HG02970 (cell line): Measurements from ENCODE around the gene GRB10.

ENCODE experiments used
- ATAC-seq: cut with Tn5 transposase; IDR thresholded peaks from one replicate; pipeline ENCODE4 v1.9.1; 2021; ENCODE audit warnings: mild to moderate bottlenecking, moderate library complexity, moderate number of reproducible peaks; ENCODE audit not compliant: unreplicated experiment, low FRiP score

Gene GRB10

DNA sequence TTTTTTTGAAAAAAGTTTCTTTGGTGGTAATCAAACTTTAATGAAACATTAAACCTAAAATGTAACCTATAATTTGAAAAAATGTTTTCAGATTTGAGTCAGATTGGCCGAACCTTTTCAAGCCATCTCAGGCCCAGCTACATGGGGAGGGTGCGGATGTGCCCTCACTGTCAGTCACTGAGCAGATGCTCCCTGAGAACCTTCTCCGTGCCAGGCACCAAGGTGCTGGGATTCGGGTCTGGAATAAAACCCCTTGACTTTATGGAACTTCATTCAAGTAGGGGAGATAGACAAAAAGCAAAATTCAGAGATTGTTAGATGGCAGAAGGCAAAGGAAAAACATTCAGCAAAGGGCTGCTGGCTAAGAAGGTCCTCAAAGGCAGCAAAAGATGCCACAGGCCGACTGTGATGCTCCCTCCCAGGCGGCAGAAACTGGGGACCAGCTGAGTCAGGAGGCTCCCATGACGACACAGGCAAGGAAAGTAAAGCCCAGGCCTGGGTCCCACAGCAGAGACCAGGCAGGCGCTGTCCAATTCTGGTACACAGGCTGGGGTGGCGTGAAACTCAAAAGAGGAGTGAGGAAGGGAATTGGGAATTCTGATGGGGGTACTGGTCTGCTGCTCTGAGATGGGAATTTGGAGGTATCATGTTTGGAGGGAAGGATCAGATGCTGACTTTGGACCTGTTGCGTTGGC, 135.3 kb downstream of the GRB10 start:
- no peak for ATAC-seq

DNA sequence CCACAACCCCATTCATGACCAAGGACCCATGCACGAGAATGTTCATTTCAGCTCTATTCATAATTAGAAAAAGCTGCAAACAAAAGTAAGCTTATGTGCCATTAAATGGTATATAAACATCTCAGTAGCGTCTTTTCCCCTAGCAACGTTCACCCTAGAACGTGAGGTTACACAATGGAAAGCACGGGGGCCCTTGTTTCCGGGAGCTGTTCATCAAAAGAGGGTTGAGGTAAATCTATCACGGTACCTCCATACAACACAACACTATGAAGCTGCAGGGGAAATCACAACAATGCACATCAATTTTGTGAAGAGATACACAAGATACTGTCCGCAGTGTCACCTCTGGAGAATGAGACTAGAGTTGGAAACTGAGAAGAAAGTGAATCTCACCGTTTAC, 136.6 kb downstream of the GRB10 start:
- no peak for ATAC-seq

DNA sequence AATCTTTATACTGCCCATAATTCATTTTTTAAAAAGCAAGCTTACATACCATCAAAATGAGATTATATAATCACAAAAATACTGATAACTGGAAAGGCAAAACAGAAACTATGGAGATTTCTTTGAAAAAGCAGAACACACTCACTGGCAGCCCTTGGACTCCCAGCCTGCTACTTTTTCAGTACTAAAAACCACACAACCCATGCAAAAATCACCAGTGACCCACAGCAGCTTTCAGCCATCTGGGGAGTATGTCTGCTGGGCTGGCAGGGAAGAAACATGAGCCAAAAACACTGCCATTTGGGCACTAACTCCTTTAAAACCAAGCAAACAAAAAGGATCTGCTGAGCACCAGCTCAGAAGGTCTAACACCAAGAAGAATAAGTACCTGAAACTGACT, 137.5 kb downstream of the GRB10 start:
- no peak for ATAC-seq

DNA sequence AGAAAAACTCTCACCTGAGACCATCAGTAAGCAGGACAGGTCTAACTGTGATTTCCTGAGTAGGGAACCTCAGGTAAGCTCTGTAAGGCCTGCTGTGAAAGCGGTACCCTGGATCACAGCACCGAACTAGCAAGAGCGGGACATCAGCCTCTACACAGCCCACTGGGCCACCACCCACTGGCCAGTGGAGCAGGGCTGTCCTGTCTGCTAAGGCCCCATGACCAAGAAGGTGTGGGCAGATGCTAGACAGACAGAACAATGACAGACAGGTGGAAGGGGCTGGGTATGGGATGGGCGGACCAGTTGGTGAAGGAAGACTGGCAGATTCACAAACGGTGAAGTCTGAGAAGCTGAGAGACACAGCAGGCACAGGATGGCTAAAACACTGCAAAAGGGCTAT, 138.1 kb downstream of the GRB10 start:
- no peak for ATAC-seq

DNA sequence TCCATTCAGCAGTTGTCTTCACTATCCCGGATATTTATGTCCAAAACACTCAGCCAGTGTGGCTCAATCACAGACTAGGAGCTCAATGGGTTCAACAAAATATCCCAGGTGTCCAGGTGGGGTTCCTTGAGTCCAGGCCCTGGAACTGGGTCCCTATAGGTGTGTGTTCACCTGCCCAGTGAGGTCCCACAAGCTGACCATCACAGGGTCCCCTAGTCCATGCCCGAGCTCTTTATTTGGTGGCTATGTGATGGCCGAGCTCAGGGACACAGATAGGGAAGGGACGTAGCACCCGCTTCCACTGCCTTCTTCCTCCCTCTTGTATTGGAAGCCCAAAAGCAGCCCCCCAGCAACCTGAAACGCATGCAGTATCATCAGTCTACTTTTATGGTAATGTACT, 138.6 kb downstream of the GRB10 start:
- ATAC-seq: no peak

DNA sequence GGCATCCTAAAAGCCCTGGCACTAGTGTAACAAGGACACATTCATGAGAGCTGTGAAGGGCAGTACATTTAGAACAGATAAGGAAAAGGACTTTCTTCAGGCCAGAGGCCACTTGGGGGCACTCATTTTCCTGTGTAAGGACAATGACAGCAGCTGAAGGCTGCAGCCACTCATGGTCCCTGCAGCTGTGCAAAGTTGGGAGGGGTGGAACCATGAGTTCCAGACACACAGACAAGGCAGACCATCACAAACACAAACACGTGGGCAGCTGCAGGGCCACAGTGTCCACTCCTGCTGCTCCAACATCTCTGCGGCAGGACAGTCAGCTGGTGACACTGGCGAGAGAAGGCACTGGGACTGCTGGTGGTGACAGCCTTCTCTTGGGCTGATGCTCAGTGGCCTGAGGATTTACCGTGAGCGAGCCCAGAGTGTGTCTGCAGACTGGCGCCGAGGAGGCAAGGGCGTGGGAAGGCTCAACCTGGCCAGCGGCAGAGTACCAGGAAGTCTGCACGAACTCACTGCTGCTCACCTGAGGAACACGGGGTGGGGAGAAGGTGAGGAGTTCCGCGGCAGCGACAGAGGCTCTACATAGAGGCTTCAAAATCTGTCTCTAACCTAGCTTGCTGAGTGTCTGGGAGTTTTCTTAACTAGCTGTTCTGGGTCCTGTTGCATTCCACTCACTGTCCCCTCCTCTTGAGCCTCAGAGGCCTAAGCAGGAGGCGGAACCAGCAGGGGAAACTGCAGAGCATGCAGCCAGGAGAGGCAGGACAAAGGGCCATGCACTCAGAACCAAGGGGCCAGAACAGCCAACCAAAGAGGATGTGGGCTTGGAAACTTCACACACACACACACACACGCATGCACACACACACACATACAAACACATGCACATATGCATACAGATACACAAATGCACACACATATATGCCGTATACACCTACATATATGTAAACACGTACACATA, 141.0 kb downstream of the GRB10 start:
- no peak for ATAC-seq

DNA sequence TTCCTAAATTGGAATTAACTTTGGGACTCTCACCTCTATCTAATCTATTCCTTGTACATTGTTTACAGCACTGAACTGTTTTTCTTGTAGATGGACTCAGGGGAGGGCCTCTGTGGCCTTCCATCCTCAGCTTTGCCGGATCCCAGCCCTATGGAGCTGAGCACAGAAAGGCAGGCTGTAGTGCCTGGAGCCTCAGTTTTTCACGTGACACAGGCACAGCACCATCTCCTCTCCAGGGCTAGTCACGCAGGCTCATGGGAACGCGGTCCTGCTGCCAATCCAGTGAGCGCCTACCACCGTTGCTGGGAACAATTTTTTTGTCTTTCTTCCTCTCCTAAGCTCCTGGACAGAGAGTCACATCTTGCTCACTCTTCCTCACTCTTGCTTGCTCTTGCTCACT, 141.9 kb downstream of the GRB10 start:
- no peak for ATAC-seq

DNA sequence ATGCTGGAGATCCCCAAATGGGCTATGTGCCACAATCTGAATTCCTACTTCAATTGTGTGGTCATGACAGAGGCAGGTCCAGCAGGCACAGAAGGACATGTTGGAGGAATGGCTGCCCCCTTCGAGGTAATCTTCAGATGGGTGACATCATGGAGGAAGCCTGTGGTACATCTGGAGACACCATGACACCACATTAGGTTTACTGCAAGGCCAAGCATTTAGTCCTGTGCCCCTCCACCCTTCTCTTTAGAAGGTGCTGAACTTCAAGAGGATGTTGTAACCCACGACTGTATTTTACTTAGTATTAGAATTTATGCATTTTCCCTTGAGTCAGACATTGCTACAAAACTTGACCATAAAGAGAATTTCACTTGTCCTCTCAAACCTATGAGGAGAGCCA, 142.4 kb downstream of the GRB10 start:
- ATAC-seq: no peak

DNA sequence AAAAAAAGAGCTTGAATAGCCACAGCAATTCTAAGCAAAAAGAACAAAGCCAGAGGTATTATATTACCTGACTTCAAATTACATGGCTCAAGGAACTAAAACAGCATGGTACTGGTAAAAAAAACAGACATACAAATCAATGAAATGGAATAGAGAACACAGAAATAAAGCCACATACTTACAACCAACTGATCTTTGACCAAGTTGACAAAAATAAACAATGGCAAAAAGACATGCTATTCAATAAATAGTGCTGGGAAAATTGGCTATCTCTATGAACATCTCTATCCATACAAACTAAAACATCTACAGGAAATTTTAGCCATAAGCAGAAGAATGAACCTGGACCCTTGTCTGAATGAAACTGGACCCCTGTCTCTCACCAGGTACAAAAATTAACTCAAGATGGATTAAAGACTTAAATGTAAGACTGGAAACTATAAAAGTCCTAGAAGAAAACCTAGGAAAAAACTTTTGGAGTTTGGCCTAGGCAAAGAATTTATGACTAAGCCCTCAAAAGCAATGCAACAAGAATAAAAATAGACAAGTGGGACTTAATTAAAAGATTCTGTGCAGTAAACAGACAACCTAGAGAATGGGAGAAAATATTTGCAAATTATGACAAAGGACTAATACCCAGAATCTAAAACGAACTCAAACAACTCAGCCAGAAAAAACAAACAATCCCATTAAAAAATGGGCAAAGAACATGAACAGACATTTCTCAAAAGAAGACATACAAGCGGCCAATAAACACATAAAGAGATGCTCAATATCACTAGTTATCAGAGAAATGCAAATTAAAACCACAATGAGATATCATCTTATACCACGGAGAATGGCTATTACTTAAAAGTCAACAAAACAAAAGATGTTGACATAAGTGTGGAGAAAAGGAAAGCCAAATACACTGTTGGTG, 144.7 kb downstream of the GRB10 start:
- no peak for ATAC-seq

DNA sequence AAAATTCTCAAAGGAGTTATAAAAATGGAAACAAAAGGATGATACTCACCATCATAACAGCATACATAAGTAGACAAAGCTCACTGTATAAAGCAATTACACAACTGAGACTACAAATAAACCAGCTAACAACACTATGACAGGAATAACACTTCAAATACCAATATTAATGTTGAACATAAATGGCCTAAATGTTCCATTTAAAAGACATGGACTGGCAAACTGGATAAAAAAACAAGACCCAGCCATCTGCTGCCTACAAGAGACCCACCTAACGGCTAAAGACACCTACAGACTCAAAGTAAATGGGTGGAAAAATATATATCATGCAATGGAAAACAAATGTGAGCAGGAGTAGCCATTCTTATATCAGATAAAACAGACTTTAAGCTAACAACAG, 148.3 kb downstream of the GRB10 start:
- ATAC-seq: no peak

DNA sequence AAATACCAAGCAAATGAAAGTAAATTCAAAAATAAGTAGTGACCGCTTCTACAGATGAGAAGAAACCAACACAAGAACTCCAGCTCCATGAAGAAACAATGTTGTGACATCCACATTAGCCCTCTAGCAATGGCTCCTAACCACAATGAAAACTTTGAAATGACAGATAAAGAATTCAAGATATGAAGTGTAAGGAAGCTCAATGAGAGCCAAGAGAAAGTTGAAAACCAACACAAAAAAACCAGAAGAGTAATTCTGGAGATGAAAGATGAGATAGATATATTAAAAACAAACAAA, 149.3 kb downstream of the GRB10 start:
- no peak for ATAC-seq

DNA sequence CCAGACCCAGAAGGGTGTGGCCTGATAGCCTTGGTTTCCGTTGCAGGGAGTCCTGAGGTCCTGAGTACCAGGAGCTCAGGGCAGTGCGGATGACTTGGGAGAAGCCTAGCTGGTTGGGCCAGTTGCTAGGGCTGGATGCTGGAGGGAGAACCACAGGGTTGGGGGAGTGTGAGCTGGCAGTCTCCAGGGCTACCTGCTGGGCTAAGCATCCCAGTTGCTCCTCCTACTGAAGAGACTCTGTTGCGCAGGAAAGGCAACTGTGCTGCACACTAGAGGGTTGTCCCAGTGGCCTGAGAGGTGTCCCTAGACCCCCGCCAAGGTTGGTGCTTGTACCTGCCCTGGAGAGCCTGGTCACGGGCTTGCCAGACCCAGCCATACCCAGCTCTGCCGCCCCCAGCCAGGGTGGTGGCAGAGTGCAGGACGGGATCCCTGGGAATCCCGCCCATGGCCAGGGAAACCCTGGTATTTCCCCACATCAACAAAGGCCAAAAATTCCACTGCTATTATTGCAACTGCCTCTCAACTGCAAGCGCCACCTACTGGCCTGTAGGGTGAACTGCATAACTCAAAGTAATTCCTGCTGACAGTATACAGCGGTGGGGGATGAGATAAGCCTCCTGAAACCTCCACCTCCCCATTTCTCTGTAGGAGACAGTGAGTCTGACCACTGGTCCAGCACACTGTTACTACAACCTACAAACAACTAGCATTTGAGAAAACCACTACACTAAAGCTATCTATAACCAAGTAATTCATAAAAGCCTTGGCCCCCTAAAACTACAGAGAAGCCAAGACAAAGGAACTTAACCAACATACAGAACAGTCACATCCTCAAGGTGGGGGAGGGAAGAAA, 149.9 kb downstream of the GRB10 start:
- peak; percentile 62 for ATAC-seq

DNA sequence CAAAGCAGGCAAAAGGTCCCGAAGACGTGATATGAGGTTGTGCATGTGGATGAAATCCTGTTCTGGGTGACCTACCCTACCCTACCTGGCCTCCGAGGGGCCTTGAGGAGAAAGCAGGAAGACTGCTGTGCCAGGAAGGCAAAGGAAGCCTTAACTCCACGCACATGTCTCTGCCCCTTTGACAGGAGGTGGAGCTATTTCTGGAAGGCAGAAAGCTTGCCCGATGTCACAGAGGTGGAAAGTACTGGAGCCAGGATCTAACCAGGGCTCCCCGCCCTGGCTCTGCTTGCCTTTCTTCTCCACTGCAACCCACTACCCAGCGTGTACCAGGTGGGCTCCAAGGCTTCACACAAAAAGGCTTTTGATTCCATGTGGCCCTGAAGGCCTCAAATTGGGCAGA, 151.1 kb downstream of the GRB10 start:
- ATAC-seq: no peak

DNA sequence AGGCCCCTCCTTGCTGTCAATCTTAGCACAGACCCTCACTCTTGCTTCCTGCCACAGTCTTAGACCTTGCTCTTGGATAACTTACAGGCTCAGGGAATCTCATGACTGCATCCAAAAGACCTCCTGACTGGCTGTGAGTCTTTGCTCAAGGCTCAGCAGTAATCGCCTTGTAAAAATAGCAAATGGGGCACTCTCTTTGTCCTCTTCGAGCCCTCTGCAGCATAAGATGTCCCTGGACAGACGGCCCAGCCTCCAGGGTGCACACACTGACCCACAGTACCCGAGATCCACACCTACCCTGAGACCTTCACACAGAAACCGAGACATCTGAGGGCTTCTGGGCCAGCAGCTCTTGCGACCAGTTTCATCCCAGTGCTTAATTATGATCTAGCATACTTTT, 151.6 kb downstream of the GRB10 start:
- no peak for ATAC-seq

DNA sequence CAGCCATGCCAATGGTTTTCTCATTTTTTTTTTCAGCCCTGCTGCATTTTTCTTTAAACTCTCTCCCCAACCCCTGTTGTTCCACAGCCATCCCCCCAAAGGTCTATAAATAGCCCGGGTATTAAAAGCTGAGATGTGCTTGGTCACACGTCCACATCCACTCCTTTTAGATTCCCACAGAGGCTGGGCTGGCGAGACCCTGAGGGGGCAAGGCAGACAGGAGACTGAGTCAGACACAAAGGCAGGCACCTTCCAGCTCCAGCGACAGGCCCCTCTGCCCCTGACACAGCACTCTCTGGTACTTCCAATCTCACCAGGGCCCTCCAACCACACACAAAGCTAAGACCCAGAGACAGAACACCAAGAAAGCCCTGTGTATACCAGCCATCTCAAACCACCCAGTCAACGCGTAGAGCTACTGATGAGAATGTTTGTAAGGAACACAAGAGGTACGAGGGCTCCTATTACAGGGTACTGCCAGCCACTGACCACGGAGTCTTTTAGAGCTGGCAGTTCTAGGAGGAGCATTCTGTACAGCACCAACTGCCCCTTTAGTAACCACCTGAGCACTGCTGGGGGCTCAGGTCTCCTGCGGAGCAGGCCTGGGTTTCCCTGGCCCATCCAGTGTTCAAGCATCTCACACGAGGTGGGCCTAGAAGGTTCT, 153.3 kb downstream of the GRB10 start:
- no peak for ATAC-seq

DNA sequence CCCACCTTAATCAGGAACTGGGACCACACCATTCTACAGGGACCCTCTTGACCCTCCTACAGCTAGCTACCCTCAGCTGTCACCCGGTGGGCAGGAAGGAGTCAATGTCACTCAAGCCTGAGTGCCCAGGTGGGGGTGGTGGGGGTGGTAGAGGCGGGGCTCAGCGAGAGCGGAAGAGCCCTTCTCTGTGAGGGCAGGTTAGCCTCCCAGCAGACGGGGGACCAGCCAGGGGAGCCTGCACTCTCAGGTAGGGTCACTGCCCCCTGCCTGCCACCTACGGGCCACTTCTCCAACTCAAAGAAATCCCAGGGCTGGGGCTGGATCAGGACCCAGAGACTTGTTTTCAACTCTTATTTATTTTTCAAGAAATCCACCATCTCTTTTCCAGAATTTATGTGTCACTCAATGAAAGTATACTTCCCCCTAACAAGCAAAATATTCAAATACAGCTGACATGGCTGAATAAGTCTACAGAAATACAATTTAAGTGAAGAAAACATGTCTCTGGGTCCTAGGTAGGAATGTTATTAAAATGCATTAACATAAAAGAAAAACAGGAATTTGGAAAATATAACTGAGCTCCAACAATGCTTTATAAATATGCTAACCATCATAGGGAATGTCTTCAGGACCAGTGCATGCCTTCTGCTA, 154.1 kb downstream of the GRB10 start:
- no peak for ATAC-seq

DNA sequence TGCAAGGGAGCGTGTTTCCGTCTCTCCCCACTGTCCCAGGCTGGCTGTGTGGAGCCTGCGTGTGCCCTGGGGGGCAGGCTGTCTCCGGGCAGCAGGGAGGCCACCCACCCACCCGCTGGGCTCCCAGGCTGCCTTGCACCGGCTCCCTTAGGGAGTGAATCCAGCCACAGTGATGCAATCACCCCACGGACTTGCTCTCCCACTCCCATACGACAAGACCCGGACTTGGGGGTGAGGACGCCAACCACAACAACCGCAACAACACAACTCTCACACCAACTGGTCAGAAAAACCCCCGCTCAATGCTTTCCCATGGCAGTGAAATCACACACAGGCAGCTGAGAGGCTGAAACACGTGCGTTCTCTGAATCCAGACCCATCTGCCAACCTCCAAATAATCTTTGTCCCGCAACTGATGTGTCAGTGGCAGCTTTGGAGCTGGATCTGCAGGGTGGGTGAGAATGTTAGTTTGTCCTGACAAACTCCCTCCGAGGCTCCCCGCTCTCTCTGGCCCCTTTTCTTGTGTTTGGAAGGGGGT, 154.8 kb downstream of the GRB10 start:
- no peak for ATAC-seq

DNA sequence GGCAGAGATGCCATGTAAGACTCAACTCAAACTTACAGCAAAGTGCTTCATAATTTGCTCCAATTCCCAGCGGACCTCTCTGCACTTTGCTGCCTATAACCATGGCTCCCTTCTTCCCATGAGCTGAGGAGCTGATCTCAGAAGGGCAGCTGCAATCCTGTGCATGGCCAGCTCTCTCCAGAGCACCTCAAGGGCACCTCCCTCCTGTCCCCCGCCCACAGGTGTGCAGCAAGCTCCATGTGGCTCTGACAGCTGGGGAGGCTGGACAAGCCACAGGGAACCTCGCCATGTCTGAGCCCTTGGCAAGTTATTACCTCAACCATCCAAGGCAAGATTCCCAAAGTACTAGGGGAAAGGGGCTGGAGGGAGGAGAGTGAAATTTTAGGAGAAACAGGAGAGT, 156.4 kb downstream of the GRB10 start:
- ATAC-seq: no peak

DNA sequence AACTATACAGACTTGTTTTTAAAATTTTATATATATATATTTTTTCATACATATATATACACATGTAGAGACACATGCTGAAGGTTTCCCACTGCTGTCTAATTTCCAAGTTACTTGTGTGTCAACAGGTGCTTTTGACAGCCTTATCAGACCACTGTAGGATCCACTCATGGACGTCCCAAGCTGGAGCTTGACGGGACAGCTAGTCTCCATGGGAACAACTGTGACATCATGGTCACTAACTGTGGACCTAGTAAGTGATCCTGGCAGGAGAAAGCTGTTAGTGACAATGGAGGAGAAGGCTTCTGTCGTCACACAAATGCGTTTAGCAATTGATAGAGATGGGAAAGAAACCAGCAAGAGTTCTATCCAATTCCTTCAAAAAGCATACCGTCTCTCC, 157.3 kb downstream of the GRB10 start:
- no peak for ATAC-seq
